ENCODE data around the gene KRTAP5-5. TPM values are rescaled to one million over a fixed set of nuclear protein-coding genes. Genes with fewer than 3 reads are reported as not detected.
"Not testable (repeated sequence)": the region's sequence is repeated elsewhere in the genome, so short reads cannot be mapped to it uniquely, and the experiment has no call there.

The KRTAP5-5 gene
- total and polyA plus RNA-seq, 4 donors = not detected

DNA sequence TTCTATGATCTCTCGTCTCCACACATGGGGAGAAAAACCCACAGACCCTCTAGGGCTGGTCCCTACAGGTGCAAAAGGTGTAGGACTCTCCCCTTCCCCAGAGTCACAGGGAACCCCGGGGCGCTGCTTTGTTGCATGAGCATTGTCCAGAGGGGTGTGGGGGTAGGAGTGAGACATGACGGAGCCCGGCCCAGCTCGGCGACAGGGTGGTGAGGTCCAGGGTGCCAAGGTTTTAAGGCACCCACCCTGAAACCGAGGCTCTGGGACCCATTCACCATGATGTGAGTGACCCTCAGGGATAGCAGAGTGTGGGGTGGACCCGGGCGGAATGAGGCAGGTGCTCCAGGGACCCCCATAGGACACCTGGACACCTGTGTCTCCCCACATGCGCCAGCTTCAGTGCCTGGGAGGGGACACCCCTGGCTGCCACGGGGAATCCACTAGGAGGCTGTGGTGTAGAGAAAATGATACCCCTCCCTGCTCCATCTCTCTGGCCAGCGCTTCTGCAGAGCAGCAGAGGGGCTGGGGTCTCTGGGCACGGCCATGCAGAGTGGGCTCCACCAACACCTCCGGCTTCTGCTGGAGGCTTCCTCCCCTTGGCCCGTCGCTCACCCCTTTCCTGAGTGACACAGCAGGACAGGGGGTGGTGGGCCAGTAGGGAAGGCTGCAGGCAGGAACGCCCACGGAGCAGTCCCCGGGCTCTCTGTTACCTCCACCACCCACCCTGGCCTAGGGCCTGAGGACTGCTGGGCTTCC, 15.2 kb downstream of the KRTAP5-5 start:
- H3K9ac ChIP-seq (ENCODE audit: low read depth in 1 of 2, low read length in 2 of 2) = no peak overlapping the region
- TF ChIP-seq SP1 (IDR thresholded peaks at IDR 0.05) (no peak), HNF4G (IDR thresholded peaks at IDR 0.05) (no peak), HNF4A (conservative IDR thresholded peaks at IDR 0.05) (no peak)
- no peak for DNase-seq (ENCODE audit: low spot score)
- H3K4me3 ChIP-seq (ENCODE audit: low read depth in 1 of 3, low read length in 3 of 3) = no peak overlapping the region
- H3K4me1 ChIP-seq (ENCODE audit: control insufficient read depth in 4 of 4, insufficient read depth in 4 of 4, low read length in 3 of 4) = no peaks in the 10 kb centered on the region
- 87% methylated on average over 20 of the region's 20 CpGs for WGBS
- H3K27ac ChIP-seq (ENCODE audit: low read depth in 1 of 2, low read length in 2 of 2) = no peak overlapping the region
- no peaks in the 10 kb centered on the region for H3K36me3 ChIP-seq (ENCODE audit: control insufficient read depth in 4 of 4, insufficient read depth in 3 of 4, low read depth in 1 of 4, low read length in 3 of 4)
- H3K27me3 ChIP-seq (ENCODE audit: control insufficient read depth in 4 of 4, insufficient read depth in 4 of 4, low read length in 3 of 4) = no peaks in the 10 kb centered on the region
- no peaks in the 10 kb centered on the region for H3K9me3 ChIP-seq (ENCODE audit: control insufficient read depth in 4 of 4, low read length in 3 of 4)

DNA sequence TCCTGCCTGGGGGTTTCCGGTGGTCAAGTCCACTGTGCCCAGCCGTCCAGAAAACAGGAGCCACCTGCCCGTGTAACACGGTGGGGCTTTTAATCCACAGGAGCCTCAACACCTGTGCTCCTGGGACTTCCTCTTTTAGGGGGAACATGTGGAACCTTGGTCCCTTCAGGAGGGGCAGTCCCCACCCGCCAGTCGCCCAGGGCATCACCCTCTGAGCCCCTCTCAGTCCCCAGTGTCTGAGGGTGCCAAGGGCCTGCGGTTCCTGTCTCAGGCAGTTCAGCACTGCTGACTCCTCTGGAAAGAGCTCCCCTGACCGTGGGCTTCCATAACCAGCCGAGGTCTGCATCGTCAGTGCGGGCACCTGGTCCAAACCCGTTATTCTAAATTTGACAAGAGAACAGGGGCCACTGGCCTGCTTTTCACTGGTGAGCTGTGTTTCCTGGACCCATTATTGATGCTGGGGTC, 15.8 kb downstream of the KRTAP5-5 start:
- H3K9ac ChIP-seq (ENCODE audit: low read depth in 1 of 2, low read length in 2 of 2) = no peak overlapping the region
- H3K36me3 ChIP-seq (ENCODE audit: control insufficient read depth in 4 of 4, insufficient read depth in 3 of 4, low read depth in 1 of 4, low read length in 3 of 4) = no peaks in the 10 kb centered on the region
- no peaks in the 10 kb centered on the region for H3K27me3 ChIP-seq (ENCODE audit: control insufficient read depth in 4 of 4, insufficient read depth in 4 of 4, low read length in 3 of 4)
- no peak overlapping the region for H3K4me3 ChIP-seq (ENCODE audit: low read depth in 1 of 3, low read length in 3 of 3)
- TF ChIP-seq FOXA2 (IDR thresholded peaks at IDR 0.05) (no peak), HNF4A (conservative IDR thresholded peaks at IDR 0.05) (no peak), RAD21 (IDR thresholded peaks at IDR 0.05) (no peak), YY1 (IDR thresholded peaks at IDR 0.05) (no peak), HNF4G (IDR thresholded peaks at IDR 0.05) (no peak), RXRA (IDR thresholded peaks at IDR 0.05) (no peak), CTCF (IDR thresholded peaks at IDR 0.05; ENCODE audit: low read depth, low read length, missing input control) (no peak)
- TF ChIP-seq, protein P1, sequence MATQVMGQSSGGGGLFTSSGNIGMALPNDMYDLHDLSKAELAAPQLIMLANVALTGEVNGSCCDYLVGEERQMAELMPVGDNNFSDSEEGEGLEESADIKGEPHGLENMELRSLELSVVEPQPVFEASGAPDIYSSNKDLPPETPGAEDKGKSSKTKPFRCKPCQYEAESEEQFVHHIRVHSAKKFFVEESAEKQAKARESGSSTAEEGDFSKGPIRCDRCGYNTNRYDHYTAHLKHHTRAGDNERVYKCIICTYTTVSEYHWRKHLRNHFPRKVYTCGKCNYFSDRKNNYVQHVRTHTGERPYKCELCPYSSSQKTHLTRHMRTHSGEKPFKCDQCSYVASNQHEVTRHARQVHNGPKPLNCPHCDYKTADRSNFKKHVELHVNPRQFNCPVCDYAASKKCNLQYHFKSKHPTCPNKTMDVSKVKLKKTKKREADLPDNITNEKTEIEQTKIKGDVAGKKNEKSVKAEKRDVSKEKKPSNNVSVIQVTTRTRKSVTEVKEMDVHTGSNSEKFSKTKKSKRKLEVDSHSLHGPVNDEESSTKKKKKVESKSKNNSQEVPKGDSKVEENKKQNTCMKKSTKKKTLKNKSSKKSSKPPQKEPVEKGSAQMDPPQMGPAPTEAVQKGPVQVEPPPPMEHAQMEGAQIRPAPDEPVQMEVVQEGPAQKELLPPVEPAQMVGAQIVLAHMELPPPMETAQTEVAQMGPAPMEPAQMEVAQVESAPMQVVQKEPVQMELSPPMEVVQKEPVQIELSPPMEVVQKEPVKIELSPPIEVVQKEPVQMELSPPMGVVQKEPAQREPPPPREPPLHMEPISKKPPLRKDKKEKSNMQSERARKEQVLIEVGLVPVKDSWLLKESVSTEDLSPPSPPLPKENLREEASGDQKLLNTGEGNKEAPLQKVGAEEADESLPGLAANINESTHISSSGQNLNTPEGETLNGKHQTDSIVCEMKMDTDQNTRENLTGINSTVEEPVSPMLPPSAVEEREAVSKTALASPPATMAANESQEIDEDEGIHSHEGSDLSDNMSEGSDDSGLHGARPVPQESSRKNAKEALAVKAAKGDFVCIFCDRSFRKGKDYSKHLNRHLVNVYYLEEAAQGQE (IDR thresholded peaks at IDR 0.05) = no peak
- TF ChIP-seq, protein P2, sequence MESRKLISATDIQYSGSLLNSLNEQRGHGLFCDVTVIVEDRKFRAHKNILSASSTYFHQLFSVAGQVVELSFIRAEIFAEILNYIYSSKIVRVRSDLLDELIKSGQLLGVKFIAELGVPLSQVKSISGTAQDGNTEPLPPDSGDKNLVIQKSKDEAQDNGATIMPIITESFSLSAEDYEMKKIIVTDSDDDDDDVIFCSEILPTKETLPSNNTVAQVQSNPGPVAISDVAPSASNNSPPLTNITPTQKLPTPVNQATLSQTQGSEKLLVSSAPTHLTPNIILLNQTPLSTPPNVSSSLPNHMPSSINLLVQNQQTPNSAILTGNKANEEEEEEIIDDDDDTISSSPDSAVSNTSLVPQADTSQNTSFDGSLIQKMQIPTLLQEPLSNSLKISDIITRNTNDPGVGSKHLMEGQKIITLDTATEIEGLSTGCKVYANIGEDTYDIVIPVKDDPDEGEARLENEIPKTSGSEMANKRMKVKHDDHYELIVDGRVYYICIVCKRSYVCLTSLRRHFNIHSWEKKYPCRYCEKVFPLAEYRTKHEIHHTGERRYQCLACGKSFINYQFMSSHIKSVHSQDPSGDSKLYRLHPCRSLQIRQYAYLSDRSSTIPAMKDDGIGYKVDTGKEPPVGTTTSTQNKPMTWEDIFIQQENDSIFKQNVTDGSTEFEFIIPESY (IDR thresholded peaks at IDR 0.05) = no peak
- 84% methylated on average over 12 of the region's 12 CpGs for WGBS
- no peaks in the 10 kb centered on the region for H3K9me3 ChIP-seq (ENCODE audit: control insufficient read depth in 4 of 4, low read length in 3 of 4)
- peaks cover 0 to 5% (median under 1%) of the 10 kb centered on the region in 4 donors for H3K4me1 ChIP-seq (ENCODE audit: control insufficient read depth in 4 of 4, insufficient read depth in 4 of 4, low read length in 3 of 4)
- H3K27ac ChIP-seq (ENCODE audit: low read depth in 1 of 2, low read length in 2 of 2) = no peak overlapping the region
- no peak for DNase-seq (ENCODE audit: low spot score)

GRCh38 chr11:1646540-1646939, 17.0 kb downstream of the KRTAP5-5 start:
- not testable (repeated sequence) for H3K9ac ChIP-seq (ENCODE audit: low read depth in 1 of 2, low read length in 2 of 2); H3K9me3 ChIP-seq (ENCODE audit: control insufficient read depth in 4 of 4, low read length in 3 of 4); H3K4me3 ChIP-seq (ENCODE audit: low read depth in 1 of 3, low read length in 3 of 3); H3K27ac ChIP-seq (ENCODE audit: low read depth in 1 of 2, low read length in 2 of 2); H3K27me3 ChIP-seq (ENCODE audit: control insufficient read depth in 4 of 4, insufficient read depth in 4 of 4, low read length in 3 of 4); H3K4me1 ChIP-seq (ENCODE audit: control insufficient read depth in 4 of 4, insufficient read depth in 4 of 4, low read length in 3 of 4); H3K36me3 ChIP-seq (ENCODE audit: control insufficient read depth in 4 of 4, insufficient read depth in 3 of 4, low read depth in 1 of 4, low read length in 3 of 4); DNase-seq (ENCODE audit: low spot score)
- WGBS = 89% methylated on average over 10 of the region's 10 CpGs
